HG03064 (cell line): ENCODE results near the gene TPRKB.
"Not testable (repeated sequence)": the region's sequence is repeated elsewhere in the genome, so short reads cannot be mapped to it uniquely, and the experiment has no call there.

Experiments
- ATAC-seq: cut with Tn5 transposase; IDR thresholded peaks from one replicate; pipeline ENCODE4 v1.9.1; 2021; ENCODE audit warnings: low read depth; ENCODE audit not compliant: unreplicated experiment

Gene TPRKB

GRCh38 chr2:73746015-73746876, 9.1 kb upstream of the TPRKB start:
- no peak for ATAC-seq

- ATAC-seq, result no peak
Measured at GRCh38 chr2:73740767-73741166, 3.6 kb upstream of the TPRKB start.

GRCh38 chr2:73739101-73739500, 2.0 kb upstream of the TPRKB start:
- ATAC-seq, result no peak

- no peak for ATAC-seq
Measured at GRCh38 chr2:73736378-73736777, 767 bp downstream of the TPRKB start.

GRCh38 chr2:73730810-73731209, 6.3 kb downstream of the TPRKB start:
- no peak for ATAC-seq

- ATAC-seq, result no peak
Measured at GRCh38 chr2:73728711-73729110, 8.4 kb downstream of the TPRKB start.

GRCh38 chr2:73728043-73728442, 9.1 kb downstream of the TPRKB start:
- no peak for ATAC-seq

- not testable (repeated sequence) for ATAC-seq
Measured at GRCh38 chr2:73726657-73727056, 10.5 kb downstream of the TPRKB start.

- ATAC-seq, result no peak
Measured at GRCh38 chr2:73718851-73719621, 18.1 kb downstream of the TPRKB start.

GRCh38 chr2:73718421-73718820, 18.7 kb downstream of the TPRKB start:
- no peak for ATAC-seq

GRCh38 chr2:73717695-73718094, 19.4 kb downstream of the TPRKB start:
- not testable (repeated sequence) for ATAC-seq

GRCh38 chr2:73717251-73717606, 19.9 kb downstream of the TPRKB start:
- ATAC-seq, result no peak

GRCh38 chr2:73716543-73717250, 20.4 kb downstream of the TPRKB start:
- ATAC-seq, result no peak

GRCh38 chr2:73714091-73714490, 23.1 kb downstream of the TPRKB start:
- ATAC-seq, result no peak

- no peak for ATAC-seq
Measured at GRCh38 chr2:73708527-73708926, 28.6 kb downstream of the TPRKB start.

- no peak for ATAC-seq
Measured at GRCh38 chr2:73707636-73708035, 29.5 kb downstream of the TPRKB start.

GRCh38 chr2:73707058-73707457, 30.1 kb downstream of the TPRKB start:
- ATAC-seq, result no peak

GRCh38 chr2:73705091-73705490, 32.1 kb downstream of the TPRKB start:
- ATAC-seq, result no peak

- no peak for ATAC-seq
Measured at GRCh38 chr2:73704285-73704684, 32.9 kb downstream of the TPRKB start.

GRCh38 chr2:73703675-73704074, 33.5 kb downstream of the TPRKB start:
- ATAC-seq, result no peak

- ATAC-seq, result not testable (repeated sequence)
Measured at GRCh38 chr2:73702852-73703493, 34.2 kb downstream of the TPRKB start.
